HCT116 (cell line): Measurements from ENCODE around the gene SLC1A6. TPM values are rescaled to one million over a fixed set of nuclear protein-coding genes. Genes with fewer than 3 reads are reported as not detected.

Experiments
- ATAC-seq: fragments of 200-7000 bp; cut with Tn5 transposase; 2 replicates; pipeline ENCODE4 v1.9.1; 2020; ENCODE audit warnings: mild to moderate bottlenecking, moderate library complexity
- BruUV-seq: library from RNA; stranded (reverse); fragments of 400-500 nt; replicated peaks from 2 replicates; lab custom pipeline; 2021; lab: Mats Ljungman, UMichigan
- CTCF ChIA-PET: fragments of 300-600 bp; sonication (Branson Sonifier 250); formaldehyde crosslinking; loops from one replicate; lab custom pipeline; 2021; ENCODE audit warnings: antibody characterized with exemption; lab: Charles Lee
- POLR2A ChIA-PET: fragments of 300-600, 350-600 bp; sonication (Branson Sonifier 250); formaldehyde crosslinking; loops from one replicate; lab custom pipeline; 2021; ENCODE audit warnings: antibody characterized with exemption; lab: Charles Lee
- RAD21 ChIA-PET, 2 experiments: fragments of 300-600 bp; sonication (Branson Sonifier 250); formaldehyde crosslinking; loops; one replicate each; lab custom pipeline; 2023; ENCODE audit warnings: low total read pairs in 2 of 2; ENCODE audit not compliant: uncharacterized antibody in 2 of 2, unreplicated experiment in 2 of 2, low non-redundant PET in 1 of 2; lab: Charles Lee
- DNase-seq: peaks from one replicate; pipeline ENCODE4 v3.0.0-alpha.2; 2010; ENCODE audit warnings: low read depth, low spot score
- H2AFZ ChIP-seq: fragments of 200-600 bp; shearing (Covaris generic), sonication (generic); 2 replicates; pipeline ENCODE4 v1.6.1; 2017; ENCODE audit warnings: low read depth, mixed run types, mixed read lengths, antibody characterized with exemption, low read length; ENCODE audit not compliant: poor library complexity, severe bottlenecking
- H3K27ac ChIP-seq: 2 replicates; pipeline ENCODE4 v1.5.1; 2012; ENCODE audit warnings: low read depth, low read length
- H3K27me3 ChIP-seq: fragments of 200-600 bp; sonication (generic); 2 replicates; pipeline ENCODE4 v1.6.1; 2016; ENCODE audit warnings: mixed run types, low read length, mixed read lengths; ENCODE audit not compliant: insufficient read depth
- H3K36me3 ChIP-seq, 2 experiments: fragments of 200-500 bp in 1 of 2; fragments of 200-600 bp in 1 of 2; sonication (Bioruptor generic) in 1 of 2; sonication (generic) in 1 of 2; 2 replicates each; pipeline versions ENCODE4 v1.5.1 to v1.6.1; 2014 to 2016; ENCODE audit warnings: low read length in 2 of 2, inconsistent platforms in 1 of 2, mixed read lengths in 1 of 2, mixed run types in 1 of 2; ENCODE audit not compliant: insufficient read depth in 2 of 2, control insufficient read depth in 1 of 2
- H3K4me1 ChIP-seq, 2 experiments: fragments of 200-600 bp in 1 of 2; sonication (generic) in 1 of 2; 2 replicates each; pipeline versions ENCODE4 v1.5.1 to v1.6.1; 2012 to 2017; ENCODE audit warnings: low read length in 2 of 2, inconsistent platforms in 1 of 2, mild to moderate bottlenecking in 1 of 2, mixed read lengths in 1 of 2, mixed run types in 1 of 2, moderate library complexity in 1 of 2; ENCODE audit not compliant: insufficient read depth in 2 of 2, control insufficient read depth in 1 of 2
- H3K4me2 ChIP-seq: fragments of 200-600 bp; sonication (generic); 2 replicates; pipeline ENCODE4 v1.6.1; 2017; ENCODE audit warnings: mixed run types, low read length, mixed read lengths
- H3K4me3 ChIP-seq, 2 experiments: fragments of 200-600 bp in 1 of 2; sonication (generic) in 1 of 2; replicated peaks in 1 of 2; 2 replicates each; pipeline ENCODE4 v1.5.1; 2011 to 2016; ENCODE audit warnings: low read length in 2 of 2, control low read depth in 1 of 2, low read depth in 1 of 2, mild to moderate bottlenecking in 1 of 2, mixed read lengths in 1 of 2, mixed run types in 1 of 2
- H3K79me2 ChIP-seq: fragments of 200-600 bp; sonication (generic); 2 replicates; pipeline ENCODE4 v1.6.1; 2017; ENCODE audit warnings: mild to moderate bottlenecking, mixed run types, low read length, moderate library complexity, mixed read lengths; ENCODE audit not compliant: insufficient read depth
- H3K9ac ChIP-seq: fragments of 200-600 bp; sonication (generic); 2 replicates; pipeline ENCODE4 v1.6.1; 2016; ENCODE audit warnings: low read length, mixed read lengths
- H3K9me2 ChIP-seq: fragments of 200-600 bp; sonication (generic), shearing (Covaris generic); 2 replicates; pipeline ENCODE4 v1.6.1; 2017; ENCODE audit warnings: mixed run types, mild to moderate bottlenecking, moderate library complexity; ENCODE audit not compliant: insufficient read depth
- H3K9me3 ChIP-seq, 2 experiments: fragments of 200-500 bp in 1 of 2; fragments of 200-600 bp in 1 of 2; sonication (Bioruptor generic) in 1 of 2; sonication (generic) in 1 of 2; 2 replicates each; pipeline ENCODE4 v1.6.1; 2014 to 2017; ENCODE audit warnings: low read length in 2 of 2, mixed read lengths in 2 of 2, inconsistent platforms in 1 of 2, low read depth in 1 of 2, mild to moderate bottlenecking in 1 of 2, mixed run types in 1 of 2, moderate library complexity in 1 of 2; ENCODE audit not compliant: control insufficient read depth in 1 of 2, insufficient read depth in 1 of 2
- H4K20me1 ChIP-seq: fragments of 200-600 bp; sonication (generic), shearing (Covaris generic); 2 replicates; pipeline ENCODE4 v1.6.1; 2017; ENCODE audit warnings: mixed run types, mild to moderate bottlenecking, moderate library complexity; ENCODE audit not compliant: insufficient read depth
- CBX3 ChIP-seq: IDR thresholded peaks from 2 replicates; pipeline ENCODE4 v1.6.1; 2012; ENCODE audit warnings: low read depth
- CEBPB ChIP-seq: IDR thresholded peaks from 2 replicates; pipeline ENCODE4 v1.6.1; 2012; ENCODE audit warnings: low read depth
- CTCF ChIP-seq, 3 experiments: fragments of 200-600 bp in 1 of 3; sonication (generic) in 1 of 3; IDR thresholded peaks in 2 of 3; conservative IDR thresholded peaks in 1 of 3; 2 replicates each; pipeline ENCODE4 v1.5.1; 2012 to 2017; ENCODE audit warnings: low read depth in 2 of 3, low read length in 2 of 3, antibody characterized with exemption in 1 of 3, borderline replicate concordance in 1 of 3, control low read depth in 1 of 3, mild to moderate bottlenecking in 1 of 3, mixed read lengths in 1 of 3, mixed run types in 1 of 3, moderate library complexity in 1 of 3; ENCODE audit not compliant: insufficient read depth in 1 of 3
- EGR1 ChIP-seq: IDR thresholded peaks from 2 replicates; pipeline ENCODE4 v1.6.1; 2012; ENCODE audit warnings: low read depth
- ELF1 ChIP-seq: IDR thresholded peaks from 2 replicates; pipeline ENCODE4 v1.6.1; 2012; ENCODE audit warnings: low read depth, borderline replicate concordance
- EZH2phosphoT487 ChIP-seq: fragments of 200-600 bp; IDR thresholded peaks from 2 replicates; pipeline ENCODE4 v1.6.1; 2018; ENCODE audit warnings: antibody characterized with exemption, borderline replicate concordance
- FOSL1 ChIP-seq: IDR thresholded peaks from 2 replicates; pipeline ENCODE4 v1.6.1; 2012; ENCODE audit warnings: low read depth
- SIN3A ChIP-seq: IDR thresholded peaks from 2 replicates; pipeline ENCODE4 v1.6.1; 2012; ENCODE audit warnings: low read depth
- SP1 ChIP-seq: IDR thresholded peaks from 2 replicates; pipeline ENCODE4 v1.6.1; 2012; ENCODE audit warnings: low read depth
- SRF ChIP-seq: IDR thresholded peaks from 2 replicates; pipeline ENCODE4 v1.6.1; 2012; ENCODE audit warnings: low read depth
- TCF7L2 ChIP-seq: IDR thresholded peaks from 2 replicates; pipeline ENCODE4 v1.7.0; 2011; ENCODE audit warnings: borderline replicate concordance, inconsistent platforms; ENCODE audit not compliant: insufficient read depth, insufficient read length; ENCODE audit errors: extremely low read depth
- YY1 ChIP-seq: IDR thresholded peaks from 2 replicates; pipeline ENCODE4 v1.6.1; 2011; ENCODE audit warnings: low read length, low read depth, moderate library complexity, mild to moderate bottlenecking; ENCODE audit not compliant: insufficient replicate concordance; ENCODE audit errors: extremely low read depth
- ZFX ChIP-seq: fragments of 450-650 bp; IDR thresholded peaks from 2 replicates; pipeline ENCODE4 v1.6.1; 2017
- ZNF274 ChIP-seq: fragments of 200-500 bp; sonication (Bioruptor generic); IDR thresholded peaks from 2 replicates; pipeline ENCODE4 v1.6.1; 2014; ENCODE audit warnings: mild to moderate bottlenecking, low read depth, low read length, inconsistent platforms
- intact Hi-C: fragments of 100-400 bp; cut with micrococcal nuclease; formaldehyde crosslinking; loops from 2 replicates; pipeline ENCODE4 v1.10.0; 2022
- total RNA-seq: library from RNA; stranded (reverse); gene quantifications from one replicate; pipeline ENCODE4 v1.2.1, GENCODE V29; 2021; ENCODE audit not compliant: unreplicated experiment
- TF ChIP-seq, protein P1 (sequence below): IDR thresholded peaks from 2 replicates; pipeline ENCODE4 v1.6.1; 2012

Gene SLC1A6
- total RNA-seq, 1 experiment from 2014 or later: not detected

GRCh38 chr19:14940266-14940665 lies 39.4 kb downstream of the SLC1A6 start:
- no peak for DNase-seq
- Histone ChIP-seq H3K27me3 (peaks cover 7% of the 10 kb centered on the region; the same call in 1 of the 2 replicates), H3K9ac (no peak overlapping the region), H3K27ac (no peak overlapping the region), H4K20me1 (no peaks in the 10 kb centered on the region)
- BruUV-seq: no TSS peak
- intact Hi-C loops: no loop called here
- TF ChIP-seq CEBPB (no peak), CTCF (IDR thresholded peaks at IDR 0.05 in 2 of 3, conservative IDR thresholded peaks at IDR 0.05 in 1 of 3; ENCODE audit: borderline replicate concordance in 1 of 3, insufficient read depth in 1 of 3, low read depth in 2 of 3, low read length in 2 of 3) (no peak), SP1 (no peak), EGR1 (no peak), EZH2phosphoT487 (no peak), ELF1 (no peak), ZFX (no peak), SRF (no peak), SIN3A (no peak)
- TF ChIP-seq, all 23 proteins: peak for 0
- CTCF ChIA-PET: no interaction called here
- H2AFZ ChIP-seq: no peak overlapping the region
- H3K4me3 ChIP-seq: no peak overlapping the region
- H3K9me3 ChIP-seq: no peaks in the 10 kb centered on the region
- RAD21 ChIA-PET: no interaction called here
- H3K4me1 ChIP-seq: no peaks in the 10 kb centered on the region
- no peaks in the 10 kb centered on the region for H3K36me3 ChIP-seq
- no peak for ATAC-seq
- H3K79me2 ChIP-seq: no peaks in the 10 kb centered on the region
- POLR2A ChIA-PET: no interaction called here
- no peaks in the 10 kb centered on the region for H3K9me2 ChIP-seq
- no peak overlapping the region for H3K4me2 ChIP-seq

DNA sequence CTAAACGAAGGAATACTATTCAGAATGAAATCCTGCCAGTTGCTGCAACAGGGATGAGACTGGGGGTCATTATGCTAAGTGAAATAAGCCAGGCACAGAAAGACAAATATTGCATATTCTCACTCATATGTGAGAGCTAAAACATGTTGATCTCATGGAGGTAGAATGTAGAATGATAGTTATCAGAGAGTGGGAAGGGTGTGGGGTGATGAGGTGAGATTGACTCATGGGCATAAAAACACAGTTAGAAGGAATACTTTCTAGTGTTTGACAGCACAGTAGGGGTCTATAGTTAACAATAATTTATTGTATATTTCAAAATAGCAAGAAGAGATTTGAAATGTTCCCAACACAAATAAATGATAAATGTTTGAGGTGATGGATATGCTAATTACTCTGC lies 46.2 kb downstream of the SLC1A6 start:
- intact Hi-C loops: no loop called here
- no peak overlapping the region for H3K27ac ChIP-seq
- no peaks in the 10 kb centered on the region for H3K9me3 ChIP-seq
- H4K20me1 ChIP-seq: no peaks in the 10 kb centered on the region
- peaks cover 17% of the 10 kb centered on the region; the same call in 1 of the 2 replicates for H3K27me3 ChIP-seq
- H3K4me3 ChIP-seq: no peak overlapping the region
- RAD21 ChIA-PET: no interaction called here
- H3K79me2 ChIP-seq: no peaks in the 10 kb centered on the region
- H3K9ac ChIP-seq: no peak overlapping the region
- H3K9me2 ChIP-seq: no peaks in the 10 kb centered on the region
- no TSS peak for BruUV-seq
- DNase-seq (no peak), ATAC-seq (no peak)
- POLR2A ChIA-PET: no interaction called here
- no peaks in the 10 kb centered on the region for H3K4me1 ChIP-seq
- no peak overlapping the region for H2AFZ ChIP-seq
- CTCF ChIA-PET: no interaction called here
- H3K4me2 ChIP-seq: no peak overlapping the region
- H3K36me3 ChIP-seq: no peaks in the 10 kb centered on the region
- no peak for TF ChIP-seq SIN3A
- TF ChIP-seq ELF1: no peak
- TF ChIP-seq YY1: no peak
- no peak for TF ChIP-seq TCF7L2
- TF ChIP-seq ZNF274: no peak
- no peak for TF ChIP-seq CTCF (IDR thresholded peaks at IDR 0.05 in 2 of 3, conservative IDR thresholded peaks at IDR 0.05 in 1 of 3; ENCODE audit: borderline replicate concordance in 1 of 3, insufficient read depth in 1 of 3, low read depth in 2 of 3, low read length in 2 of 3)
- TF ChIP-seq, protein P1, sequence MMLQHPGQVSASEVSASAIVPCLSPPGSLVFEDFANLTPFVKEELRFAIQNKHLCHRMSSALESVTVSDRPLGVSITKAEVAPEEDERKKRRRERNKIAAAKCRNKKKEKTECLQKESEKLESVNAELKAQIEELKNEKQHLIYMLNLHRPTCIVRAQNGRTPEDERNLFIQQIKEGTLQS: no peak
- TF ChIP-seq EGR1: no peak
- no peak for TF ChIP-seq CBX3
- no peak for TF ChIP-seq FOSL1
